NCI-H128 (cell line): Measurements from ENCODE around the gene NAB1.
A peak's percentile ranks its signal among the peaks of the same experiment; 100 is the strongest.

Experiments used
- DNase-seq: peaks from one replicate; lab custom pipeline; 2025; ENCODE audit not compliant: unreplicated experiment; lab: John Stamatoyannopoulos, UW

NAB1 gene

DNA sequence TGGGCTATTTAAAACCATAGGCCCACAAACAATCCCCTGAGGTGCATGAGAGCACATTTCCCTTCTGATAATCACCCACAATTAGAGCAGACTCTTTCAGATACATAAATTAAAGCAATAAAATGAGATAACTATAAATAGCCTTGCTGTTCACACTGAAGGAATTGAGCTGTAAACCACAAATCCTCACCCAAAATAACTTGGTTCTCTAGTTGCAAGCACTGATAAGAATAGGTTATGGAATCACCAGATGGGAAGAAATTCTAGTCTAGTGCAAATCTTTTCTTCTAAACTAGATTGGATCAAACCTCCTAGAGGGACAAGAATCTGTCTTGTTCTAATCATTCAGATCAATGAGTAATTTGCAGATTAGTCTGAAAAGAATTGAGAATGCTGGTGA is 64.6 kb downstream of the NAB1 start:
- no peak for DNase-seq

DNA sequence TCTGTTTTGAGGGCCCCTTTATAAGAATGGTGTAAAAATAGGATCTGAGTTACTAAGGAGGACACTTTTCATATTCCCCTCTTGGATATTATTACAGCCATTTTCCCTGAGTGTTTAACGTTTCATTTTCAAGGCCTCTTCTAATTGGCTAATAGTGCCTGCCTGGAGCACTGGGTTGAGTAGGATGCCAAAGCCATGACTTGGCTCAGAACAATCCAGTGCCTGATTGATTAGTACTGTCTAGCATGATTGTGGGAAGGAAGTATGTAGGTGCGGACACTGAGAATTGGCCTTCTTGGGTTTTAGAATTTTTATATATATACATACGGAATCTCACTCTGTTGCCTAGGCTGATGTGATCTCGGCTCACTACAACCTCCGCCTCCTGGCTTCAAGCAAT is 66.1 kb downstream of the NAB1 start:
- no peak for DNase-seq

DNA sequence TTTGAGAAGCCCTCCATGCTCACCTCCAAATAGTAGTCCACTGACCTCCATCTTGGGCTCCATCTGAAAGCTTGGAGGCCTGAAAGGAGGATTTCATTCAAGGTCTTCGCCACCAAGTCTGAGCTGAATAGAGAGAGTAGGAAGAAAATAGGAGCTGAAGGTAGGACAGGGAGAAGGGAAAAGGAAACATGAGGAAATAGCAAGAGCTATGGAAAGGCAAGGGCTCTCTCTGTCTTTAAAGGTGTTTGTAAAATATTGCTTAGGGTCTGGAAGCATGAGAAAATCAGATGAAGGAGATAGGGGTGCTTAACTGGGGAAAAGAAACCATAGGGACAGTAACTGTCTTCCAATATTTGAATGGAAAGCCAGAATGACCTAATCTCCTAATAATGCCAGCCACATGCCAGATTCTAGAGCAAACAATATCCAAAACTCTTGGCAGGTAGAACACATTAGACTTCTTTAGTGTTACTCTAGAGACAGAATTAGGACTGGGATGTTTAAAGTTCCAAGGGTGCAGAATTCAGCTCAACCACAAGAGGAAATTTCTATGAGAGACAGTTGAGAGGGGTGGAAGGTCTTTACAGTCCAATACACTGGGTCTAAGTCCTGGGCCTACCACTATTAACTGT is 67.4 kb downstream of the NAB1 start:
- DNase-seq: no peak

DNA sequence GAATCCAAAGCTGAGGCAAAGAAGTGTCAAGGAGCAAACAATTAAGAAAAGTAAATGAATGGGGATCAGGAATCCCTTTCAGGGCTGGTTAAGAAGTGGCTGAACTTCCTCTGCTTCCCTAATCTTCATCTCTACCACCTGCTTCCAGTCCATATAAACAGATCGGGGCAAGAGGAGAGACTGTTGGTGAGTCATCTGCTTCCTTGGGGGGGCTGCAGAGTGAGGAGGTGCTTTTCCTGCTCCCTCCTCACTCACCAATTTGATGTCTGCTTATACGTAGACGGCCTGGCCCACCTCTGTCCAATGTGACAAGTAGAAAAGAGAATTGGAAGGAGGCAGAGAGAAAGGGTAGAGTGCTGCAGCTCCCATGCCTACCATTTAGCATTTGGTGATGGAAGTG is 68.4 kb downstream of the NAB1 start:
- DNase-seq: no peak

DNA sequence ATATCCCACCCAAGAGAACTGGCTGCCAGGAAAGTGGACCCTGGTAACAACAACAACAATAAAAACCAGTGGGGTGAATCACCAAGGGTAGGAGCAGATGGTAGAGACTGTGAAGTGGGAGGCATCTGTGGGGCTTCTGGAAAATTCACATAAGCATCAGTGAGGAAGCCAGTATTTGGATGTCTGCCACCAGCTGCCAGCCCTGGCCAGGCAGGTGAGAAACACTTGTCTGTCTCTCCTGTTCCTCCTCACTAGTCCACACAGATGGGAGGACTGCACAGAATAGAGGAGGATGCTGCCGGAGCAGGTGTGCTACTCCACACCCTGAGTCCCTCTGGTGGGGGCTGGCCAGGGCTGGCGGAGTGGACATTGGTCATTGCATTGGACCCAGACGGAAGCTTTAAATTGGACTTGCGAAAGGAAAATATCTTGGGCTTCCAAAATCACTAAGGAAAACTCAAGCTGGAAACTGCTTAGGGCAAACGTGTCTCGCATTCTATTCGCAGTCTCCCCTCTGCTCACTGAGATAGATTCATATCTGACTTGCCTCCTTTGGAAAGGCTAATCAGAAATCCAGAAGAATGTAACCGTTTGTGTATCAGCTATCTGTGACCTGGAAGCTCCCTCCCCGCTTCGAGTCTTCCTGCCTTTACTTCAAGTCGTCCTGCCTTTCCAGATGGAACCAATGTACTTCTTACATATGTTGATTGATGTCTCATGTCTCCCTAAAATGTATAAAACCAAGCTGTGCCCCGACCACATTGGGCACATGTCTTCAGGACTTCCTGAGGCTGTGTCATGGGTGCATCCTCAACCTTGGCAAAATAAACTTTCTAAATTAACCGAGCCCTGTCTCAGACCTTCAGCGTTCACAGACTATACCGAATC is 69.1 kb downstream of the NAB1 start:
- DNase-seq: peak; percentile 14

DNA sequence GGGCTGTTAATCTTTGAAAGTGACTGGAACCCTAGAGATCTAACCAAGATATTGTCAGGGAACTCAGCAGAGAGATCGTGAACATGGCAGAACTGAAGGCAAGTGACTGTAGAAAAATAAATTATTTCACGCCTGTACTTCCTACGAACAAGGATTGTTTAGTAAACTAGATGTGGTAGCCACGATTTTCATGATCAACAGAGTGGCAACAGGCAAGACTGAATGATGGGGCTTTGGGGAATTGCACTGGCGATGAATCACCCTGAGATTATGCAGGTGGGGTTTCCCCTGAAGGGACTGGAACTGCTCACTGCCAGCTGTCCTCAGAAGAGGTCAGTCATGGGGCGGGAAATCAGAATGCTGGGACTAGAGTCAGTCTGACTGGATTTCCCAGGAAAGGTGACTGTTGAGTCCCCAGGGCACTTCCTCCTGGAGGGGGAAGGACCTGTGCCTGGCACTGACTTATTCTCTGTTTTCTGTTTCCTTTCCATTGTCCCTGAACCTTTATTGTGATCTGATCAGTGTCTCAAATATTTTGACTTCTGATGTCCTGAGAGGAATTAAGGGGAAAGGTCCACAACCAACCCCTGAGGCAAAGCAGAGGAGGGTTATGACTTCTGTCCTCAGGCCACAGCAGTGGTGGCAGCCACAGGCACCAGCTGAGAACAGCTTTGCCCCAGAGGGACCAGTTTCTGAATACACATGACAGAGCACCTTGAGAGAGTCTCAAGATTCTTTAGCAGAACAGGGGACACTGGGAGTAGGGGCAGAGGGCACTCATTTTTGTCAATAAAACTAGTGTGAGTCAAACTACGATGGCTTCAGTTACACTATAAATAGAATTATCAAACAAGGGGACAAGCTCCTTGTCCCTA is 70.0 kb downstream of the NAB1 start:
- no peak for DNase-seq

DNA sequence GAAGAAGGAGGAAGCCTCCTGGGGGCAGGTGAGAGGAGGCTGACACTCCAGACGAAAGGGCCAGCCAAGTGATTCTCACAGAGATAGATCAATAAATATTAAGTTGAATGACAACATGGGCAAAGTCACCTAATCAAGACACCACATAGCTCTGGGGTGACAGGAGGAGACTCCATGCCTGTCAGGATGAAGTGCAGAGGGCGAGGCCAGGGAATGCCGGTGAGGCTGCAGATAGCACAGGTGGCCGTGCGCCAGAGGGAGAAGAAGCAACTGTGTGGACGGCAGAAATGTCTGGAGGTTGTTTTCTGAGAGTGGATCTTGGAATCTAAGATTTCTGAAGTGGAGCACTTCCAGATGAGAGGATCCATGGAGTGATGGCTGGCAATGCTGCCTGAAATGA is 71.4 kb downstream of the NAB1 start:
- no peak for DNase-seq

DNA sequence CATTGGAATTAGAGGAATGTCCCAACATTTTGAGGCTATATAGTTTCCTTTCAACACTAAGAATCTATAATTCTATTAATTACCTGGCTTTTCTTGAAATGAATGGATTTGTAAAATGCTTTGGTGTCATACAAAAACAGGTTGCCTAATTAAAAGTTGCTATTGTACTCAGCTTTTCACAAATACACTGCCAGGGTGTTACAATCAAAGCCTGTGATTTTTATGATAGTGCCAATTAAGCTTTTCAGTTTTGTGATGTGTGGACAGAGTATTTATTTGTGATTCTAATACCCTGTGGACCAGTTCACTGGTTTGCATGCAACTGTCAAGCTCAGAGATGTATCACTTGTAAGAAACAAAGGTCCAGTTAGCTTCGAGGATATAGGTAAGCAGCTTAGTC is 71.8 kb downstream of the NAB1 start:
- DNase-seq: no peak

DNA sequence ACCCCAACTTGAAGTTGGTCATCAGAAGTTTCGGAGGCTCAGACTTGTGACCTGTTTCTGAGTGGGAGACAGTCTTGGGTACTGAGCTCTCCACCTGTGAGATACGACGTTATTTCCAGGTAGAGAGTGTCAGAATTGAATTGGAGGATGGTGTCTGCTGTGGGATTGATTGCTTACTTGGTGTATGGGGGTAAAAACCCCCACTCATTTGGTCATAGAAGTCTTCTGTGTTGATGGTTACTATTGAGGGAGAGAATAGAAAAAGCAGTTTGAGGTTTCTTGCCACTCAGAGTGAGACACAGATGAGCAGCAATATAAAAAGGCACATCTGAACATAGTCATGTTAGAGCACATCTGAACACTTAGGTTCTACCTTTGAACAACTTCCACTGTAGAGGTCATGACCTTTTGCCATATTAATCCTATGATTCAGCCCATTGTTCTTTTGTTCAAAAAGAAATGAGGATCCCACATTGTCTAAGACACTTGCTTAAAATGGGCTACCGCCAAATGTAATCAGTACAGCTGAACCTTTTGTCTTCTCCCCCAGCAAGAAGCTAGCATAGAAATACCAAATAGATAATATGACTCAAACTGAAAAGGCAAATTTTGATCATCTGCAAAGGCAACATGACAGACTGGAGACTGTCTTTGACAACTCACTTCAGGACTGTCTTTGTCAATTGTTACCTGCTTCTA is 73.3 kb downstream of the NAB1 start:
- DNase-seq: no peak

DNA sequence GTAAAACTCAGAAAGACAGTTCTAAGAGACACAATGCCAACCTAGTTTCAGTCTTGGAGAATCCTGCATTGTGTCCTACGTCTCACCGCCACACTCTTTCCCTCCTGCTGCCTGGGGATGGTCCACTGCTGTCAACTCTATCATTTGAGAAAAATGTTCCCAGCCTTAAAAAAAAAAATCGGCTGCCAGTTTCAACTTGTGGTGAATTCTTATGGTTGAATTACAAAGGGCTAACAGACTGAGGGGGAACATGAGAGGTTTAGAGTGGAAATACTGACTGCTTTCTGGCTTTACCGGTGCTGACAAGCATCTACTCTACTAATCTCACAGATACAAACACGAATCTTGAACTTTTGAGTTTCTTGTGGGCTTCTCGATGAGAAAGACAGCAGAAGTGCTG is 74.0 kb downstream of the NAB1 start:
- DNase-seq: no peak

DNA sequence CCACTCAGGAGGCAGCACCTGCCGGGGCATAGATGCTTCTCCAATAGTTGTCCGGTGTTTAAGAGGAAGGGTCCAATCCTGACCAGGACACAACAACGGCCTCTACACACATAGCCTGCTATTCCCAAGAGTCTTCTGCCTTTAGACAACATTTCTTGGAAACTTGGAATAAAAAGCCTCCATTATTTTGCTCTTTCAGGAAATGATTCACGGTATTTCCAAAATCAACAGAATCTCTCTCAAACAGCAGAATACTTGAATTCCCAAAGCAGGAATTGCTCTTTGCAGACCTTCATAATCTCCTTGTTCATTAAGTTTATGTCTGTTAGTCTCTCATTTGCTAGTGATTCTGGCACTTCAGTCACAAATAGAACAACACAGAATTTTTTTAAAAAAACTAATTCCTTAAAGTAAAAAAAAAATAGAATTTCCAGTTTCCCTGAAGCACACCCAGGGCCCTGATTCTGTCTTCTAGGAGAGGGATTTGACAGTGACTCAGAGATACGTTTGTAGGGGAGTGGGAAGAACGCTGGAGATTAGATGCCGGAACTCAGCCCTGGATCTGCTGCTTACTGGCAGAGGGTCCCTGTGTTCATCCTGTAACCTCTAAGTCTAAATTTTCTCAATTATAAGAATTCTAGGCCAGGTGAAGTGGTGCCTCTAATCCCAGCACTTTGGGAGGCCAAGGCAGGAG is 74.7 kb downstream of the NAB1 start:
- no peak for DNase-seq

DNA sequence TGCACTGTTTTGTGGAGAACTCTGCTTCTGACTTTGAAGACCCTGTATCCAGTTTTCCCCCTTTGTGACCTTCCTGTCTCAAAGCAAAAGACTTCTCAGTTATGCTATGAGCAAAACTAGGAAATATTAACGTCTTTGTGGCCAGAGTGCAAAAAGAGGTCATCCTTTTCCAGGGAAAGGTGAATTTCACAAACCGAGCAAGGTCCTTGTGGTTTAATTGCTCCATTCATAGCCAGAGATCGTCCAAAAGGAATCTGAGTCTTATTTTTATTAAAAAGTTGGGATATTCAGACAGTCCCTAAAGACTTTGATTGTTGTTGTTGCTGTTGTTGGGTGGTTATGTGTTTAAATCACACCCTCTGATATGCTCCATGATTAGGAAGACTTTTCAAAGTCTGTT is 77.4 kb downstream of the NAB1 start:
- DNase-seq: no peak

DNA sequence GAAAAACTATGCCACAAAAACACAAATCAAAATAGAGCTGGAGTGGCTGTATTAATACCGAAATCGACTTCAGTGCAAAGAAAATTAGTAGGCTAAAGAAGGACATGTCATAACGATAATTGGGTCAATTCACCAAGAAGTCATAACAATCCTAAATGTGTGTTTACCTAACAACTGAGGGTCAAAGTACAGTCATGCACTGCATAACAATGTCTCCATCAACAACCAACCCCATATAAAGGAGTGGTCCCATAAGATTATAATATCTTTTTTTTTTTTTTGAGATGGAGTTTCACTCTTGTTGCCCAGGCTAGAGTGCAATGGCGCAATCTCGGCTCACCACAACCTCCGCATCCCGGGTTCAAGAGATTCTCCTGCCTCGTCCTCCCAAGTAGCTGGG is 87.5 kb downstream of the NAB1 start:
- no peak for DNase-seq

DNA sequence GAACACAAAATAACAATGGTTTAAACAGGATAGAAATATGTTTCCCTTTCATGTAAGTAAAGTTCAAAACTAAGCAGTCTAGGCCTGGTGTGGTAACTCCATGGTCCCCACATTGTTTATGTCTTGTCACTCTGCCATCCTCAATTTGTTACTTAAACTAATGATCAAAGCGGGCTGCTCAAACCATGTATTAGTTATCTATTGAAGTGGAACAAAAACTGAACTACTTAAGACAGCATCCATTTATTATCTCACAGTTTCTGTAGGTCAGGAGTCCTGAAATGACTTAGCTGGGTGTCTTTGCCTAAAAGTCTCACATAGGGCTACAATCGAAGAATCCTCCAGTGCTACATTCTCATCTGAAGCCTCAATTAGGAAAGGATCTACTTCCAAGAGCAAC is 91.6 kb downstream of the NAB1 start:
- DNase-seq: no peak
